WTC11 (cell line): ENCODE measurements around the gene ACHE. TPM values are rescaled to one million over a fixed set of nuclear protein-coding genes. Genes with fewer than 3 reads are reported as not detected.

Experiments
- ATAC-seq: fragments of 200-7000 bp; cut with Tn5 transposase; 2 replicates; pipeline ENCODE4 v1.10.0; 2021; ENCODE audit warnings: mild to moderate bottlenecking, moderate library complexity
- CTCF ChIA-PET: fragments of 300-600 bp; sonication (Branson Sonifier 250); formaldehyde crosslinking; loops from one replicate; lab custom pipeline; 2021; ENCODE audit warnings: antibody characterized with exemption; lab: Charles Lee
- POLR2A ChIA-PET: fragments of 350-600 bp; sonication (Branson Sonifier 250); formaldehyde crosslinking; loops from one replicate; lab custom pipeline; 2021; ENCODE audit warnings: antibody characterized with exemption; lab: Charles Lee
- DNase-seq: peaks from one replicate; pipeline ENCODE4 v3.0.0; 2021; ENCODE audit warnings: low spot score
- H3K27ac Mint-ChIP-seq: 2 replicates; pipeline ENCODE4 v1.8.0; 2021; ENCODE audit warnings: mixed read lengths
- H3K27me3 Mint-ChIP-seq: 2 replicates; pipeline ENCODE4 v1.8.0; 2021; ENCODE audit warnings: low read depth, mild to moderate bottlenecking, moderate library complexity, mixed read lengths
- H3K36me3 Mint-ChIP-seq: 2 replicates; pipeline ENCODE4 v1.8.0; 2021; ENCODE audit warnings: mixed read lengths
- H3K4me1 Mint-ChIP-seq: 2 replicates; pipeline ENCODE4 v1.8.0; 2022; ENCODE audit warnings: mixed read lengths
- H3K4me3 Mint-ChIP-seq: 2 replicates; pipeline ENCODE4 v1.8.0; 2021; ENCODE audit warnings: mild to moderate bottlenecking, moderate library complexity, mixed read lengths
- H3K9me3 Mint-ChIP-seq: 2 replicates; pipeline ENCODE4 v1.8.0; 2021; ENCODE audit warnings: mixed read lengths
- AFF4 ChIP-seq: sonication (generic); formaldehyde crosslinking; IDR thresholded peaks from 2 replicates; pipeline ENCODE4 v1.8.1; 2023; ENCODE audit warnings: mild to moderate bottlenecking, missing genetic modification reagents, borderline replicate concordance
- ATF1 ChIP-seq: sonication (generic); formaldehyde crosslinking; IDR thresholded peaks from 2 replicates; pipeline ENCODE4 v1.8.1; 2023; ENCODE audit warnings: mild to moderate bottlenecking, moderate library complexity, missing genetic modification reagents
- CTCF ChIP-seq: fragments of 200-600 bp; IDR thresholded peaks from 2 replicates; pipeline ENCODE4 v1.8.0; 2022; ENCODE audit warnings: antibody characterized with exemption
- ELF4 ChIP-seq: sonication (generic); formaldehyde crosslinking; IDR thresholded peaks from 2 replicates; pipeline ENCODE4 v1.8.1; 2022; ENCODE audit warnings: low read depth, mild to moderate bottlenecking, moderate library complexity, missing genetic modification reagents
- HMGA2 ChIP-seq: fragments of 250-450 bp; sonication (Bioruptor Pico); IDR thresholded peaks from 2 replicates; pipeline ENCODE4 v1.4.0; 2021; ENCODE audit warnings: mild to moderate bottlenecking, moderate library complexity
- JAZF1 ChIP-seq: fragments of 250-450 bp; sonication (Bioruptor Pico); IDR thresholded peaks from 2 replicates; pipeline ENCODE4 v1.9.0; 2021; ENCODE audit warnings: moderate library complexity, mild to moderate bottlenecking, inconsistent platforms
- NFATC4 ChIP-seq: fragments of 250-450 bp; sonication (Bioruptor Pico); IDR thresholded peaks from 2 replicates; pipeline ENCODE4 v1.9.0; 2021; ENCODE audit warnings: mild to moderate bottlenecking
- NFE2L1 ChIP-seq: sonication (generic); formaldehyde crosslinking; IDR thresholded peaks from 2 replicates; pipeline ENCODE4 v1.8.1; 2023; ENCODE audit warnings: missing genetic modification reagents
- OVOL2 ChIP-seq: fragments of 250-450 bp; sonication (Bioruptor Pico); IDR thresholded peaks from 2 replicates; pipeline ENCODE4 v1.9.0; 2021; ENCODE audit warnings: mild to moderate bottlenecking, borderline replicate concordance
- RELA ChIP-seq: sonication (generic); formaldehyde crosslinking; IDR thresholded peaks from 2 replicates; pipeline ENCODE4 v1.8.1; 2022; ENCODE audit warnings: missing genetic modification reagents, mild to moderate bottlenecking, borderline replicate concordance
- SMAD3 ChIP-seq: sonication (generic); formaldehyde crosslinking; IDR thresholded peaks from 2 replicates; pipeline ENCODE4 v1.8.0; 2022; ENCODE audit warnings: missing genetic modification reagents, mild to moderate bottlenecking, borderline replicate concordance
- SP1 ChIP-seq: sonication (generic); formaldehyde crosslinking; conservative IDR thresholded peaks from 2 replicates; pipeline ENCODE4 v1.8.1; 2022; ENCODE audit warnings: missing genetic modification reagents
- ZNF219 ChIP-seq: sonication (generic); formaldehyde crosslinking; IDR thresholded peaks from 2 replicates; pipeline ENCODE4 v1.8.0; 2023; ENCODE audit warnings: missing genetic modification reagents, mild to moderate bottlenecking, borderline replicate concordance
- ZNF396 ChIP-seq: fragments of 250-450 bp; sonication (Bioruptor Pico); IDR thresholded peaks from 2 replicates; pipeline ENCODE4 v1.8.0; 2021; ENCODE audit warnings: mild to moderate bottlenecking, moderate library complexity, borderline replicate concordance
- ZNF671 ChIP-seq: fragments of 250-450 bp; sonication (Bioruptor Pico); IDR thresholded peaks from 2 replicates; pipeline ENCODE4 v1.8.0; 2021; ENCODE audit warnings: mild to moderate bottlenecking
- total RNA-seq: library from RNA; stranded (reverse); gene quantifications from 3 replicates; pipeline ENCODE4 v1.2.3, GENCODE V29; 2021
- TF ChIP-seq, protein P1 (sequence below): sonication (generic); formaldehyde crosslinking; IDR thresholded peaks from 2 replicates; pipeline ENCODE4 v1.8.1; 2023; ENCODE audit warnings: mild to moderate bottlenecking, missing genetic modification reagents
- TF ChIP-seq, protein P2 (sequence below): sonication (generic); formaldehyde crosslinking; IDR thresholded peaks from 2 replicates; pipeline ENCODE4 v1.8.1; 2022; ENCODE audit warnings: mild to moderate bottlenecking, missing genetic modification reagents, moderate library complexity, borderline replicate concordance
- TF ChIP-seq, protein P3 (sequence below): sonication (generic); formaldehyde crosslinking; IDR thresholded peaks from 2 replicates; pipeline ENCODE4 v1.8.1; 2023; ENCODE audit warnings: mild to moderate bottlenecking, moderate library complexity, missing genetic modification reagents
- TF ChIP-seq, protein P4 (sequence below): sonication (generic); formaldehyde crosslinking; IDR thresholded peaks from 2 replicates; pipeline ENCODE4 v1.8.0; 2023; ENCODE audit warnings: missing genetic modification reagents
- TF ChIP-seq, protein P5 (sequence below): sonication (generic); formaldehyde crosslinking; IDR thresholded peaks from 2 replicates; pipeline ENCODE4 v1.8.0; 2023; ENCODE audit warnings: mild to moderate bottlenecking, missing genetic modification reagents
- TF ChIP-seq, protein P6 (sequence below): sonication (generic); formaldehyde crosslinking; IDR thresholded peaks from 2 replicates; pipeline ENCODE4 v1.8.1; 2022; ENCODE audit warnings: low read depth, mild to moderate bottlenecking, moderate library complexity, missing genetic modification reagents, borderline replicate concordance

ACHE gene
- total RNA-seq, 1 experiment from 2014 or later = 7.7 TPM

DNA sequence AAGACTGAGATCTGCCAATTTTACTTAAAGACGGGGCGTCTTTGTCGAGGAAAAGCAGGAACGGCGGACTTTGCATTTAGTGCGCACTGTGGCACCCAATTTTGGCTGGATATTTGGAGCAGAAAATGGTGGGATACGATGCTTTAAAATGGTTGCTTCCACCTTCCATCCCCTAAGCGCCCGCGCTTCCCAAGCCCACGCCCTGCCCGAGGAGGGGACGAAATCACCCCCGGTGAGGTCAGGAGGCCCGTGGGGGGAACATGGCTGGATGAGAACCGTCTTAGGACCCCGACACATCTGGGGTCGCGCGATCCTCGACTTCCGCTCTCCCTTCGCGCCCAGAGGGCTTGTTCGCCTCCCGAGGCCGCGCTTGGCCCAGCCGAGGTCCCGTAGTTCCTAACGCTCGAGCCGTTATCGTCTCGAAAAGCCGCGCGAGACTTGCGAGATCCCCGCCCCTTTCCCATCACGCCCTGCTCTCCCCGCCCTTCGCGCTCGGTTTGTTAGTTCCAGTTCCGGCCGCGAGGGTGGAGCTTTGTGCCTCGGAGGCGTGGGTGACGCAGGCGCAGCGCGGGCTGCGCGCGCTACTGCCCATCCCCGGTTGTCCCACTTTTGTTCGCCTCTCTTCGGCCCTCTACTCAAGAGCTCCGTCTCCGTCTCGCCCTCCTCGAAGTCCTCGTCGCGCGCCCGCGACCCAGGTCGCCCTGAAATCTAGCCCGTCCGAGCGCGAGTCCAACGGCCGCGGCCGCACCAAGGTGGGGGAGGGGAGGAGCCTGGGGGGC lies 20.9 kb downstream of the ACHE start, which contains the start of gene SRRT:
Gene SRRT, plus strand, starts transcription at position 527 of the 779 bp plus-strand sequence. CDS start 488 bp downstream, outside the sequence.
- peaks cover 84% of the 10 kb centered on the region for H3K36me3 Mint-ChIP-seq
- peak; percentile 95 for TF ChIP-seq SMAD3 (CRISPR knock-in tag)
- no peak for TF ChIP-seq ZNF671 (CRISPR knock-in tag)
- TF ChIP-seq HMGA2 (CRISPR knock-in tag) = no peak; the same call in 1 of the 2 replicates
- no peak for TF ChIP-seq CTCF
- TF ChIP-seq, protein P1, sequence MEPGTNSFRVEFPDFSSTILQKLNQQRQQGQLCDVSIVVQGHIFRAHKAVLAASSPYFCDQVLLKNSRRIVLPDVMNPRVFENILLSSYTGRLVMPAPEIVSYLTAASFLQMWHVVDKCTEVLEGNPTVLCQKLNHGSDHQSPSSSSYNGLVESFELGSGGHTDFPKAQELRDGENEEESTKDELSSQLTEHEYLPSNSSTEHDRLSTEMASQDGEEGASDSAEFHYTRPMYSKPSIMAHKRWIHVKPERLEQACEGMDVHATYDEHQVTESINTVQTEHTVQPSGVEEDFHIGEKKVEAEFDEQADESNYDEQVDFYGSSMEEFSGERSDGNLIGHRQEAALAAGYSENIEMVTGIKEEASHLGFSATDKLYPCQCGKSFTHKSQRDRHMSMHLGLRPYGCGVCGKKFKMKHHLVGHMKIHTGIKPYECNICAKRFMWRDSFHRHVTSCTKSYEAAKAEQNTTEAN (CRISPR knock-in tag) = 0 out of 2 replicates have a peak, but pooled peaks have one; percentile 47
- TF ChIP-seq NFATC4 (CRISPR knock-in tag) = no peak
- peak; percentile 89; the same call in 1 of the 2 replicates for TF ChIP-seq AFF4
- TF ChIP-seq ZNF219 (CRISPR knock-in tag) = no peak
- peak; percentile 98 for TF ChIP-seq SP1
- TF ChIP-seq NFE2L1 = peak; percentile 74
- TF ChIP-seq, protein P2, sequence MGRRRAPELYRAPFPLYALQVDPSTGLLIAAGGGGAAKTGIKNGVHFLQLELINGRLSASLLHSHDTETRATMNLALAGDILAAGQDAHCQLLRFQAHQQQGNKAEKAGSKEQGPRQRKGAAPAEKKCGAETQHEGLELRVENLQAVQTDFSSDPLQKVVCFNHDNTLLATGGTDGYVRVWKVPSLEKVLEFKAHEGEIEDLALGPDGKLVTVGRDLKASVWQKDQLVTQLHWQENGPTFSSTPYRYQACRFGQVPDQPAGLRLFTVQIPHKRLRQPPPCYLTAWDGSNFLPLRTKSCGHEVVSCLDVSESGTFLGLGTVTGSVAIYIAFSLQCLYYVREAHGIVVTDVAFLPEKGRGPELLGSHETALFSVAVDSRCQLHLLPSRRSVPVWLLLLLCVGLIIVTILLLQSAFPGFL = no peak
- TF ChIP-seq, protein P3, sequence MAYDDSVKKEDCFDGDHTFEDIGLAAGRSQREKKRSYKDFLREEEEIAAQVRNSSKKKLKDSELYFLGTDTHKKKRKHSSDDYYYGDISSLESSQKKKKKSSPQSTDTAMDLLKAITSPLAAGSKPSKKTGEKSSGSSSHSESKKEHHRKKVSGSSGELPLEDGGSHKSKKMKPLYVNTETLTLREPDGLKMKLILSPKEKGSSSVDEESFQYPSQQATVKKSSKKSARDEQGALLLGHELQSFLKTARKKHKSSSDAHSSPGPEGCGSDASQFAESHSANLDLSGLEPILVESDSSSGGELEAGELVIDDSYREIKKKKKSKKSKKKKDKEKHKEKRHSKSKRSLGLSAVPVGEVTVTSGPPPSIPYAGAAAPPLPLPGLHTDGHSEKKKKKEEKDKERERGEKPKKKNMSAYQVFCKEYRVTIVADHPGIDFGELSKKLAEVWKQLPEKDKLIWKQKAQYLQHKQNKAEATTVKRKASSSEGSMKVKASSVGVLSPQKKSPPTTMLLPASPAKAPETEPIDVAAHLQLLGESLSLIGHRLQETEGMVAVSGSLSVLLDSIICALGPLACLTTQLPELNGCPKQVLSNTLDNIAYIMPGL (CRISPR knock-in tag) = peak; percentile 11; the same call in 1 of the 2 replicates
- TF ChIP-seq, protein P4, sequence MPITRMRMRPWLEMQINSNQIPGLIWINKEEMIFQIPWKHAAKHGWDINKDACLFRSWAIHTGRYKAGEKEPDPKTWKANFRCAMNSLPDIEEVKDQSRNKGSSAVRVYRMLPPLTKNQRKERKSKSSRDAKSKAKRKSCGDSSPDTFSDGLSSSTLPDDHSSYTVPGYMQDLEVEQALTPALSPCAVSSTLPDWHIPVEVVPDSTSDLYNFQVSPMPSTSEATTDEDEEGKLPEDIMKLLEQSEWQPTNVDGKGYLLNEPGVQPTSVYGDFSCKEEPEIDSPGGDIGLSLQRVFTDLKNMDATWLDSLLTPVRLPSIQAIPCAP = no peak
- no peak for TF ChIP-seq RELA (CRISPR knock-in tag)
- TF ChIP-seq, protein P5, sequence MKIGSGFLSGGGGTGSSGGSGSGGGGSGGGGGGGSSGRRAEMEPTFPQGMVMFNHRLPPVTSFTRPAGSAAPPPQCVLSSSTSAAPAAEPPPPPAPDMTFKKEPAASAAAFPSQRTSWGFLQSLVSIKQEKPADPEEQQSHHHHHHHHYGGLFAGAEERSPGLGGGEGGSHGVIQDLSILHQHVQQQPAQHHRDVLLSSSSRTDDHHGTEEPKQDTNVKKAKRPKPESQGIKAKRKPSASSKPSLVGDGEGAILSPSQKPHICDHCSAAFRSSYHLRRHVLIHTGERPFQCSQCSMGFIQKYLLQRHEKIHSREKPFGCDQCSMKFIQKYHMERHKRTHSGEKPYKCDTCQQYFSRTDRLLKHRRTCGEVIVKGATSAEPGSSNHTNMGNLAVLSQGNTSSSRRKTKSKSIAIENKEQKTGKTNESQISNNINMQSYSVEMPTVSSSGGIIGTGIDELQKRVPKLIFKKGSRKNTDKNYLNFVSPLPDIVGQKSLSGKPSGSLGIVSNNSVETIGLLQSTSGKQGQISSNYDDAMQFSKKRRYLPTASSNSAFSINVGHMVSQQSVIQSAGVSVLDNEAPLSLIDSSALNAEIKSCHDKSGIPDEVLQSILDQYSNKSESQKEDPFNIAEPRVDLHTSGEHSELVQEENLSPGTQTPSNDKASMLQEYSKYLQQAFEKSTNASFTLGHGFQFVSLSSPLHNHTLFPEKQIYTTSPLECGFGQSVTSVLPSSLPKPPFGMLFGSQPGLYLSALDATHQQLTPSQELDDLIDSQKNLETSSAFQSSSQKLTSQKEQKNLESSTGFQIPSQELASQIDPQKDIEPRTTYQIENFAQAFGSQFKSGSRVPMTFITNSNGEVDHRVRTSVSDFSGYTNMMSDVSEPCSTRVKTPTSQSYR (CRISPR knock-in tag) = peak; percentile 73; the same call in 1 of the 2 replicates
- no peak for TF ChIP-seq ZNF396 (CRISPR knock-in tag)
- TF ChIP-seq JAZF1 (CRISPR knock-in tag) = no peak
- TF ChIP-seq, protein P6, sequence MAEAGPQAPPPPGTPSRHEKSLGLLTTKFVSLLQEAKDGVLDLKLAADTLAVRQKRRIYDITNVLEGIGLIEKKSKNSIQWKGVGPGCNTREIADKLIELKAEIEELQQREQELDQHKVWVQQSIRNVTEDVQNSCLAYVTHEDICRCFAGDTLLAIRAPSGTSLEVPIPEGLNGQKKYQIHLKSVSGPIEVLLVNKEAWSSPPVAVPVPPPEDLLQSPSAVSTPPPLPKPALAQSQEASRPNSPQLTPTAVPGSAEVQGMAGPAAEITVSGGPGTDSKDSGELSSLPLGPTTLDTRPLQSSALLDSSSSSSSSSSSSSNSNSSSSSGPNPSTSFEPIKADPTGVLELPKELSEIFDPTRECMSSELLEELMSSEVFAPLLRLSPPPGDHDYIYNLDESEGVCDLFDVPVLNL (CRISPR knock-in tag) = 0 out of 2 replicates have a peak, but pooled peaks have one; percentile 29
- no peak for TF ChIP-seq ATF1
- no peak for TF ChIP-seq OVOL2 (CRISPR knock-in tag)
- TF ChIP-seq ELF4 = no peak

More for the DNA sequence above, 20.9 kb downstream of the ACHE start, which contains the start of gene SRRT:
- CTCF ChIA-PET = interaction anchor here (0.6 to 2.2 kb wide), 20 partner anchors 13 to 318 kb away, joined by 3 to 14 read pairs (median 4); partner anchors contain the start of genes EPHB4, POP7, SLC12A9 and UFSP1
- Mint-ChIP-seq H3K27me3 (no peaks in the 10 kb centered on the region), H3K9me3 (no peaks in the 10 kb centered on the region), H3K4me3 (peak within 1 kb of the TSS; percentile 98), H3K4me1 (peaks cover 19% of the 10 kb centered on the region), H3K27ac (peak within 1 kb of the TSS; percentile 99)
- DNase-seq = peak; percentile 98
- peak; percentile 94 for ATAC-seq
- POLR2A ChIA-PET = interaction anchor here (0.6 to 3.1 kb wide), 15 partner anchors 8 to 261 kb away, joined by 3 to 71 read pairs (median 4); partner anchors contain the start of genes EPHB4, POP7, SLC12A9 and TRIP6
